Measurements from ENCODE around the gene KCNK4.

DNA sequence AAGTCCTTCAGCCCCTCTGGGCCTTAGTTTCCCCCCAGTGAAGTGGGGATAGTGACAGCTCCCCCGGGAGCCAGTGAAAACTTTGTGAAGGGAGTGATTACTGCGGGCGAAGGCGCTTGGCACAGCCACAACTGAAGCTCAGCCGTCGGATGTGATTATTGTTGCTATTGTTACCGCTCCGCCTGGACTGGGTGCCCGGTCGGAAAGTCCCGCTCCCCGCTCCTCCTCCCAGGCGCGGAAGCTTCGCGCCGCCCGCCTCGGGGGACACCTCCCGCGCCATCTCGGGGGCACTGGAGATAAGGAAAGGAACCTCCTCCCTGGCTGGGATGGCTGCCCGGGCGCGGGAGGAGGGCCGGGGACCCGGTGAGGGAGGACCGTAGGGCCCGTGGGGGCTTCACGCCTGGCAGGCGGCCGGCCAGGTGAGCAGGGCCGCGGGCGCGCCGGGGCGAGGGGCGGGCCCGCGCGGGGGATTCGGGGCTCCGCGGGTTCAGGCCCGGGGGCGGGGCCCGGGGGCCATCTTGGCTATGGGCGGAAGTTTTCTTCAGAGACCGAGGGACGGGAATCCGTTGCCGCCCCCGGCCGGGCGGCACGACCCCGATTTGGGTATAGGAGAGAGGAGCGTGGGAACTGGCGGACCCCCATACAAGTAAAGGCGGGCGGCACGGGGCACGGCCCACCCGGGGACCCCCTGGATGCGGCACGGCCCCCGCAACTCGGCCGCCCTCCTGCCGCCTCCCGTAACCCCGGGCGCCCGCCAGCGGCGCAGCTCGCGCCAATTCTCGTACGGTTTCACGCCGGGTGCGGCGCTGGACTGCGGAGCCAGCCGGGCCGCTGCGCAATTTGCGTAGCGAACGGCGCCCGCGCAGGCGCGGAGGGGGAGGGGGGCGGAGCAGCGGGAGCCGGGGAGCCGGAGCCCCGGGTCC, 5.9 kb upstream of the KCNK4 start, which contains the start of gene GPR137:
- TF ChIP-seq, protein P1, sequence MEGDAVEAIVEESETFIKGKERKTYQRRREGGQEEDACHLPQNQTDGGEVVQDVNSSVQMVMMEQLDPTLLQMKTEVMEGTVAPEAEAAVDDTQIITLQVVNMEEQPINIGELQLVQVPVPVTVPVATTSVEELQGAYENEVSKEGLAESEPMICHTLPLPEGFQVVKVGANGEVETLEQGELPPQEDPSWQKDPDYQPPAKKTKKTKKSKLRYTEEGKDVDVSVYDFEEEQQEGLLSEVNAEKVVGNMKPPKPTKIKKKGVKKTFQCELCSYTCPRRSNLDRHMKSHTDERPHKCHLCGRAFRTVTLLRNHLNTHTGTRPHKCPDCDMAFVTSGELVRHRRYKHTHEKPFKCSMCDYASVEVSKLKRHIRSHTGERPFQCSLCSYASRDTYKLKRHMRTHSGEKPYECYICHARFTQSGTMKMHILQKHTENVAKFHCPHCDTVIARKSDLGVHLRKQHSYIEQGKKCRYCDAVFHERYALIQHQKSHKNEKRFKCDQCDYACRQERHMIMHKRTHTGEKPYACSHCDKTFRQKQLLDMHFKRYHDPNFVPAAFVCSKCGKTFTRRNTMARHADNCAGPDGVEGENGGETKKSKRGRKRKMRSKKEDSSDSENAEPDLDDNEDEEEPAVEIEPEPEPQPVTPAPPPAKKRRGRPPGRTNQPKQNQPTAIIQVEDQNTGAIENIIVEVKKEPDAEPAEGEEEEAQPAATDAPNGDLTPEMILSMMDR (IDR thresholded peaks at IDR 0.05): no peak
- TF ChIP-seq EP300 (IDR thresholded peaks at IDR 0.05; ENCODE audit: low read depth): no peak
- peak; percentile 17 for TF ChIP-seq POLR2A (IDR thresholded peaks at IDR 0.05)
- peak in 2 of 3 donors; percentile 42 to 68 for TF ChIP-seq POLR2AphosphoS5 (IDR thresholded peaks at IDR 0.05)

Data from transverse colon (tissue), 4 donors.